SK-MEL-5 (cell line): Measurements from ENCODE around the gene FRK. TPM values are rescaled to one million over a fixed set of nuclear protein-coding genes. Genes with fewer than 3 reads are reported as not detected.
"Not testable (repeated sequence)": the region's sequence is repeated elsewhere in the genome, so short reads cannot be mapped to it uniquely, and the experiment has no call there.

ENCODE experiments used
- DNase-seq: peaks from one replicate; pipeline ENCODE4 v3.0.0-alpha.2; 2016; ENCODE audit warnings: low read depth, low spot score
- in situ Hi-C: cut with HindIII; loops from 2 replicates; pipeline ENCODE4 v1.10.0; 2016; ENCODE audit warnings: low sequenced_read_pairs, high pct_unique_total_duplicates, low pct_unique_long_range_greater_than_20kb
- total RNA-seq: library from RNA; depleted of rRNA; stranded (reverse); fragments of >200 nt; shearing (Covaris generic); gene quantifications from 2 replicates; pipeline ENCODE4 v1.2.3, GENCODE V29; 2014

Gene FRK
- total RNA-seq, 1 experiment from 2014 or later: 1.8 TPM

DNA sequence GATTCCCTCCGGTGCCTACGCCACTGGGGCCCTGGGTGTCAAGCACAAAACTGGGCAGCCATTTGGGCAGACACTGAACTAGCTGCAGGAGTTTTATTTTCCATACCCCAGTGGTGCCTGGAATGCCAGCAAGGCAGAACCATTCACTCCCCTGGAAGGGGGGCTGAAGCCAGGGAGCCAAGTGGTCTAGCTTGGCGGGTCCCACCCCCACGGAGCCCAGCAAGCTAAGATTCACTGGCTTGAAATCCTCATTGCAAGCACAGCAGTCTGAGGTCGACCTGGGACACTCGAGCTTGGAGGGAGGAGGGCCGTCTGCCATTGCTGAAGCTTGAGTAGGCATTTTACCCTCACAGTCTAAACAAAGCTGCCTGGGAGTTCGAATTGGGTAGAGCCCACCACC, 125.3 kb downstream of the FRK start:
- no peak for DNase-seq
- in situ Hi-C loops: no loop called here

DNA sequence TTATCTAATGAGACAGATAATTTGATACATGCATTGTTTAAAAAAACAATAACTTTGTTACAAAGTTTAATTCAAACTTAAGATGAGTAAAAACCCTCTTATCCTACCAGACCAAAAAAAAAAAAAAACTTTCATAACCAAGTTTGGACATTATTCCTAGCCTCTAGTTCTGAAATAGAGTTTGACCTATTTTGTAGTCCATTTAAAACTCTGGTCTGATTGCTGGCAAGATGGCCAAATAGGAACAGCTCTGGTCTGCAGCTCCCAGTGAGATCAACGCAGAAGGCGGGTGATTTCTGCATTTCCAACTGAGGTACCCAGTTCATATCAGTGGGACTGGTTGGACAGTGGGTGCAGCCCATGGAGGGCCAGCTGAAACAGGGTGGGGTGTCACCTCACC, 125.9 kb downstream of the FRK start:
- DNase-seq: no peak
- in situ Hi-C loops: no loop called here

DNA sequence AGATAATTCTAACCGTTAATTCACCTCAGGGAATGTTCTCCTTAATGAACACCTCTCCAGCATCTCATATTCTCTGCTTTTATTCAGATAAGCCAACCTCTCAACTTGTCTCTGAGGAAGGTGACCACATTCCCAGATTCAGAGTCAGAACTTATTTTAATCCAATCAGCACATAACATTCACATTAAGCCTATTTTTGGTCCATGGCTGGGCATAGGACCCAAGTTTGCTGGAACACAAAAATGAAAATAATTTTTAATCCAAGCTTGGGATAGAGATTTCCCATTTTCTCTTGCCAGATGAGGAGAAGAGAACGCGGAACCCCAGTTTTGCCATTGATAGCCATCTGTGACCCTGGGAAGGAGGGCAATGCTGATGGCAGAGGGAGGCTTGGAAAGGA, 126.5 kb downstream of the FRK start:
- DNase-seq: no peak
- in situ Hi-C loops: no loop called here

DNA sequence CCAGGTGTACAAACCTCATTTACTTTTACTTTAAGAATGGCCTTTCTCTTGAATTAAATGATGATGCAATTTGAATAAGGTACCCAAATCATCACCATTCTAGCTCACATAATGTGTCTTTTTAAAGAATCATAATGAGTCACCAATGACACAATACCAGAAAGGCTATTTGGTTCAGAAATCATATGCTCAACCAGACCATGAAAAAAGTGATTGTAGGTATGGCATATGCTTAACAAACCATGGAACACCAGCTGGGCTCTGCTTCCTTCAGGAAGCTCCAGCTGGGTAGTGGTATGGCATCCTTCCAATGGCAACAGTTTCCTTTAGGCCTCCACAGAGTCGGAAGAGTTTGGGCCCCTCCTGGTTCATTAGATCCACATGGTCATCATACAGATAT, 128.2 kb downstream of the FRK start:
- in situ Hi-C loops: no loop called here
- DNase-seq: peak; percentile 93

DNA sequence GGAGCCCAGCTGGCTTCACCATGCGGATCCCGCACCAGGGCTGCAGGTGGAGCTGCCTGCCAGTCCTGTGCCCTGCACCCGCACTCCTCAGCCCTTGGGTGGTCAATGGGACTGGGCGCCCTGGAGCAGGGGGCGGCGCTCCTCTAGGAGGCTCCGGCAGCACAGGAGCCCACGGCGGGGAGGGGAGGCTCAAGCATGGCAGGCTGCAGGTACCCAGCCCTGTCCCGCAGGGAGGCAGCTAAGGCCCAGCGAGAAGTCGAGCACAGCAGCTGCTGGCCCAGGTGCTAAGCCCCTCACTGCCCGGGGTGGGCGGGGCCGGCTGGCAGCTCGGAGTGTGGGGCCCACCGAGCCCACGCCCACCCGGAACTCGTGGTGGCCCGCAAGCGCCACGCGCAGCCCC, 132.7 kb downstream of the FRK start:
- in situ Hi-C loops, DNase-seq: not testable (repeated sequence)

DNA sequence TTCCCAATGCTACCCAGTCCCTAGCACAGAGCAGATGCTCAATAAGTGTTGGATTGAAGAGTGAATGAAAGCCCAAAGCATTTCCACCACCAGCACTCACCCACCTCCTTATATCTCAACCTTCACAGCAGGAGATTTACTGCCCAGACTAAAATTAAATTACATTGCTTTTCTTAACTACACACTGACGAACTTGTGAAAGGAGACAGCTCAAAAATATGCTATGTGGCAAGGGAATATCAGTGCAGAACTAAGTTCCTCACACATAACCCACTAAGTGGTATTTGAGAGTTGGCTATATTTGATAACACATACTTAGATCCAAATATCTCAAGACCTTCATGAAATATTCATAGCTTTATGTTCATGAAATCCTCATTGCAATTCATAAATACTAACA, 137.7 kb downstream of the FRK start:
- no peak for DNase-seq
- in situ Hi-C loops: no loop called here

DNA sequence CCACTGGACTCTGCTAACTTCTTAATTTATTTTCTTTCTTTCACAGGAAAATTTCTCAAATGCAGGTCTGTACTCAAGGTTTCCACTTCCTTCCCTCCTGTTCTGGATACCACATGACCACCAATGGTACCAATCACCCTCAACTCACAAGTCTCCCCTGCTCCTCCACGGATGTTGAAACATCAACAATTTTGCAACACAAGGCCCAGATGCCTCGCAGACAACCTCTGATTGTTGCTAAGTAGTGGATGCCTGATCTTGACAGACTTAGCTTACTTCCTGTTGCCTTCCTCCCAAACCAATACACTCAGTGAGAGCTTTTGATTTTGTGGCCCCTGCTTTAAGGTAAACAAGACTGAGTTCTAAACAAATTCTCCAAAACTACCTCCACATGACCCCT, 146.6 kb downstream of the FRK start:
- no peak for DNase-seq
- in situ Hi-C loops: no loop called here

DNA sequence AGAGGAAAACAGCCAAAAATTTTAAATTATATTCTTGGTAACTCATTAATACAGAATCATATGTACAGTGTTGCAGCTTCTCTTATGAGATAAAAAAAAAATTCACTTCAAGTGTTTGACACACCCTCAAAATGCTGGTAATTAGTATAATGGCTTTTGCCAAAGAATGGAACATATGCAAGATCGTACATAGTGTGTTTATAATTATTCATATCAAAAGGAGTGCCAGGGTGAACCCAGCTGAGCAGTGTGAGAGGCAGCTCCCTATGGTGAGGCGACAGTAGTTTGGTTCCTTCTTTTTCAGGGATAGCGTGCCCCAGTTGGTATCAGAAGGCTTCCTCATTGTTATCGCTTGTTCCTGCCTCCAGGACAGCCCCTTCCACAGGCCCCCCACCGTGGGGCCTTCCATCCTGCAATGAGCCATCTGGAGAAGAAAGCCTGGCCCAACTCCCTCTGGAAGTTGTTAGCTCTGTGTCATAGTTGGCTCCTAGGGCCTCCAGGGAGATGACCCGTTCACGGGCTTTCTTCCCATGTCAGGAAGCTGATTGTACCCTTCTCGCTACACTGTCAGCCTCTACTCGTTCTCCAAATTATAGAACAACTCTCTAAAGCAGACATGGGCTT, 150.7 kb downstream of the FRK start:
- no peak for DNase-seq
- in situ Hi-C loops: no loop called here

DNA sequence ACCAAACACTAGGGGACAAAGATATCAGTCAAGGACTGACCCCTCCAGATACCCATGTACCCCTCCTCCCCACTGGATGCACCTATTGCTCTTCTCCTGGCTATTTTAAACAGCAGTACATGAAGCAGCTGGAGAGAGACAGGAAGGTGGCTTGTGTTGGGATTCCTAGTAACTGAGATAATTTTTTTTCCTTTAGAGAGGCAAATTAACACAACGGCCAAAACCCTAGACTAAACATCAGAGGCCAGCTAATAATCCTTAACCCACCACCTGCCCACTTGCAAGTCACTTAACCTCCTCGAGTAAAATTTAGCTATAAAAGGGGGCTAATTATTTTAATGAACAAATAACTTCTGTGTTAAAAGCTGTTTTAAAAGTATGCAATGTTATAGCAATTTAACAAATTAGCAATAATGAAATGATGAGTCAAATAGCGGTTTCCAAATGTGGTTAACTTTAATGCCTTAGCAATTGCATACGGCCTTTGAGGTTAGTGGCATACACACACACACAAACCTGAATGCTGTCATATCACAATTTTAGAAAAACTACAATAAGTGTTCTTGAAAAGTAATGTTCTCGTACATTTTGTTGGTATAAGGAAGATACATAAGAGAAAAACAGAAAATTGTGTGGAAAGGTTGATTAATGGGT, 151.7 kb downstream of the FRK start:
- in situ Hi-C loops: no loop called here
- no peak for DNase-seq

DNA sequence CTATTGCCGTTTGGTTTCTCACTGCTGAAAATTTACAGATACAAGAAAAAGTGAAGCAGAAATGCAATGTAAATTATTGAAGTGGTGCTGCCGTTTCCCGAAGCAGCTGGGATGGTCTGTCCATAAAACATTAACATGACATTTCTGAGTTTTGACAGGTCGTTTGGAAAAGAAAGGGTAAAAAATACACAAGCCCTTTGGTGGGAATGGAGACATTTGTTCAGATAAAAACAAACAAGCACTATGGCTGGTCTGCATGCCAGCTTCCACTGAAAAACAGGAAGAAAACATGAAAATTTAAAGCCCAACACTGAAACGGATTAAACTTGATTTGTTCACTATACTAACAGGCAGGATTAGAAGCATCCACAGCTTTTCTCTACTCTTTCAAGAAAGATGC, 155.2 kb downstream of the FRK start:
- DNase-seq: no peak
- in situ Hi-C loops: no loop called here

DNA sequence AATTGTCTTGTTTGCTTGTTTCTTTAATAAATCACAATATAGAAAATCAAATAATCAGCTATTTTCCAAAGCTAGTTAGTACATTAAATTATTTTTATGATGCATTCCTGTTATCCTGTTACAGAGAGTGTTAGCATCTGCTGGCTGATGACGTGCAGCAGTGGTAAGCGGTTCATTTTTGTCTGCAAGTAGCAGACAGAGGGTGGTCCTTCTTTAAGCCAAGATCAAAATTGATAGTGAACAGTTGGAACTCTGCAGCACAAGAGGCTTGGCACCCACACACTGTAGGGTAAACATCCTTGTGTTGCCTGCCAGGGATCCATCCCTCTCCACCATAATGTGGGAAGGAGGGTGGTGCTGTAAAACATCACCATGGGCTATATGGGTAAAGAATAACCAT, 158.3 kb downstream of the FRK start:
- in situ Hi-C loops: no loop called here
- DNase-seq: no peak

DNA sequence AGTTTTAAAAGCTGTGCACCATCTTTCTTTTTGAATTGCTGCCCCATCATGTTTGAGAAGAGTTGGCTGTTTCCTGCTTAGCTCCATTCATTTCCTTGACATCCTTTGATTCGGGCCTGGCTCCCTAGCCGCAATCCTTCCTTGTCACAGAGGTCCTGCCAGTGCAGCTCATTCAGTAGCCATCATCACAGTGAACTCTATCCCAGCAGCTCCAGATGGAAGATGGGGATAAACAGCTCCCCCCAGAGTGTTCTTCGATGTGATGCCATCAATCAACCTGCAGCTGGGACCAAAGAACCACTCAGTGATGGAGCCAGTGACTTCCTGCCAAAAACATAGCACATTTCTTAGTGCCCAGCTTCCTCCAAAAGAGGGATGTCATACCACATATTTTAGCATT, 158.8 kb downstream of the FRK start:
- no peak for DNase-seq
- in situ Hi-C loops: no loop called here

DNA sequence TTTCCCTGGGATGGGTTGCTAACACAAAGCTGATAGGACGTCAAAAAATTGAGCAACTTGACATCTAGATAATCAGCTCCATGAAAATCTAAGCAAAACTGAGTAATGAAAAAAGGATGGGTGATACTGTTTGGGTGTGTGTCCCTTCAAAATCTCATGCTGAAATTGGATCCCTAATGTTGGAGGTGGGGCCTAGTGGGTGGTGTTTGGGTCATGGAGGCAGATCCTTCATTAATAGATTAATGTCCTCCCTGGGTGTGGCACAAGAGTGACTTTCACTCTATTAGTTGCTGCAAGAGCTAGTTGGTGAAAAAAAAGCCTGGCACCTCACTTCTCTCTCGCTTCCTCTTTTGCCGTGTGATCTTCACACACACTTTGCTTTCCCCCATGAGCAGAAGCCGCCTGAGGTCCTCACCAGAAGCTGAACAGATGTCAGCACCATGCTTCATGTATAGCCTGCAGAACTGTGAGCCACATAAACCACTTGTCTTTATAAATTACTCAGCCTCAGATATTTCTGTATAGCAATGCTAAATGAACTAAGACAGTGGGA, 160.9 kb downstream of the FRK start:
- DNase-seq: no peak
- in situ Hi-C loops: no loop called here

DNA sequence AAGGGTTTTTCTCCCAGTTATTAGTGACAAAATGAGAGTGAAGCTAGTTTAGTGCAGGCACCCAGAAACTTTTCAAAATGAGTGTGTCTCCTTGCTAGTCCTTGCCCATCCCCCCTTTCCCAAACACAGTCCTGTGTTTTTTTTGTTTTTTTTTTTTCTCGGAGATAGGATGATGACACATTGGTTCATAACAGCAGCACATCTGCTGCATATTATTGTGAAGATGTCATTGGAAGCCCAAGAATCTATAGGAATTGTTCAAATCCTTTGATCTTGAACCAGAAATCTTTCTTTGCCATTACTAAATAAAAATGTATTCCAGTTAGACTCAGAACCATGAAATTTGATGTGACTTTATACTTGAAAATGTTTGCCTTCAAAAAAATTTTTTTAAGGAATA, 162.4 kb downstream of the FRK start:
- in situ Hi-C loops: no loop called here
- no peak for DNase-seq

DNA sequence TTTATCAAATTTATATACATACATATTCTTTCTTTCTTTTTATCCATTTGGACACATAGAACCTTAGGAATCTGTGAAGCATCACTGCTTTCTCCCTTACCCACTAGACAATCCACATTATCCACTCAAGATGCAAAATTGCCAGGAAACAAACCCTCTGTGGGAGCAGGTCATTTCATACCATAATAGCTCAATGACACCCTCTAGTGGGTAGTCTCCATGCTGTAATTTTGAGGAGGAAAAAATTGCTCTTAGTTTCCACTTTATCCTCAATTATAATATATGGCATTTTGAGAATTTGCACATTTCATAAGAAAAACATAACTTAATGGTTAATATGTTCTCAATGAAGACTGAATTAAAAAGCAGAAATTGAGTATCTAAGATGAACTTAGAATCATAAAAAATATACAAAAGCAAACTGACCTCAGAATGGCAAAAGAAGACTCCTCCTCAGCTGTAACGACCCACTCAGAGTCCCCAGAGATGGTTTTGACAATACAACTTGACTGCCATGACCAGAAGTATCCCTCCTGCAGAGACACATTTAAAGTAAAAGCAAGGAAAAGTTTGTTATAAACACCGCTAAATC, 164.1 kb downstream of the FRK start:
- in situ Hi-C loops: no loop called here
- peak; percentile 62 for DNase-seq

DNA sequence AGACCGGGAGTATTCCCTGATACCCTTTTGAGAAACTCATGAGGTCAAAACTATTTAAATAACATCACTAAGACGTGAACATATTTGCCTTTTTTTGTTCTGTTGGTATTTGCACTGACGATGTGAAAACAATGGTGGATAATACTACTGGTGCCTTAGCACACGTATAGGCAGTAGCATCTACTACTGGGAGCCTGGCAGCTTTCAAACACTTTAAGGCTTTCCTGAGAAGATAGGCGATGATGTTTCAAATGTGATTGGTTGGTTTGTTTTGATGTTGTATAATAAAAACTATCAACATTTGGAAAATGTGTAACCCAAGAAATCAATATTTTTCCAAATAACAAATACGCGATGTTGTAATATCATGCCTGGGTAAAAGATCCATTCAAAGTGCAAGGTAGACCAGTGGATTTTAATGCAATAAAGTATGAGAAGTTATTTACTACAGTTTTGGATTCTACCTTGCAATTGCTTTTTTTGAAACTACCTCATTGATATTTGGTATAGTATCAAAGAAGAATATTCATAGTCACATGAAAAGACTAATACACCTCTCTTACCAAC, 166.2 kb downstream of the FRK start:
- no peak for DNase-seq
- in situ Hi-C loops: no loop called here

DNA sequence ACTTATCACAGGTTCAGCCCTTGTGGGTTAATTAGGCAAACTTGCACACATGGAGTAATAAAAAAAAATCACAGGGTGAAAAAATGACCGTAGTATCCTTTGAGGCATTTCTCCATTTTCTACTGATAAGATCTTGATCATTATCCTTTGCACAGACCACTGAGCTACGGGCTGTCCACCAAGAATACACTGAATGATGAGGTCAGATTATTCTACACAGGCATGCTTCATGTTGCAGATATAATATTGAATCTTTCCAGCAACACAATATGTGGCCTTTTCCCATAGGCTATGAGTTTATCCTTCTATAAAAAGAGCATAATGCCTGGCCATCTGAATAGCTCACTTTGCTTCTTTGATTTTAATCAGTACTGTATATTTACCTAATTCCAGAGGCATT, 168.9 kb downstream of the FRK start:
- in situ Hi-C loops: no loop called here
- no peak for DNase-seq

DNA sequence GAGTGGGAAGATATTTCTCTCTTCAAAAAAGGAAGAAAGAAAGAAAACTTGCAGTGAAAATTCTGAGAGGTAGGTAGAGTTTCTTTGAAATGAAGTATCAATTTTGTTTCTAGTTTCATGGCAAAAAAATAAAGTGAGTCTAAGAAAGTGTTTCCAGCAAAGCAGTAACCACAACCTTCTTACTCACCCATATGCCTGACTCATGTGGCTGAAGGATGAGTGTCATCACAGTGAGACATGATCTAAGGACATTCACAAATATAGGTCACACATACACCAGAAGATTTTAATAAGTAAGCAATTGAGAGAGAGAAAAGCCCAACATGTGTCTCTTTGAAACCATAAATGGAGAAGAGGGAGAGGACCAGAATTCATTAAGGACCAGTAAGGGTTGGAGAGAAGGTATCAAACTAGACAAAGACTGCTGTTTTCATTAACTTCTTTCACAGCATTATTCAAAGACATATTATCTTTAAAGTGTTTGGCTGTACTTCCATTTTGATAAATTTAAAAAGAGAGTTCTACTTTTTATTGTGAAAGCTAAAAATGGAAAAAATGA, 169.5 kb downstream of the FRK start:
- in situ Hi-C loops: no loop called here
- DNase-seq: peak; percentile 8
